ENCODE measurements around the gene PLAAT3. TPM values are rescaled to one million over a fixed set of nuclear protein-coding genes. Genes with fewer than 3 reads are reported as not detected.

The PLAAT3 gene
- total and polyA plus RNA-seq, 2 of the 8 experiments (the other 6 are each of a cell fraction or from before 2014, with no cell fraction given): 109 to 190 TPM

- no peak for TF ChIP-seq YY1 (IDR thresholded peaks at IDR 0.05; ENCODE audit: low read depth, low read length)
- TF ChIP-seq SIN3A (conservative IDR thresholded peaks at IDR 0.05 in 1 of 2, IDR thresholded peaks at IDR 0.05 in 1 of 2; ENCODE audit: low read depth in 1 of 2, low read length in 2 of 2): peak; percentile 47 to 51; a peak in 3 of 4 replicates
- TF ChIP-seq NANOG (IDR thresholded peaks at IDR 0.05; ENCODE audit: insufficient read depth, low read depth, low read length, poor library complexity, severe bottlenecking): no peak
- no peak for TF ChIP-seq CEBPB (IDR thresholded peaks at IDR 0.05; ENCODE audit: low read depth, low read length)
- no peak for TF ChIP-seq RFX5 (IDR thresholded peaks at IDR 0.05; ENCODE audit: borderline replicate concordance, low read depth, low read length)
- TF ChIP-seq CREB1 (IDR thresholded peaks at IDR 0.05): peak; percentile 9; the same call in 1 of the 2 replicates
- TF ChIP-seq FOSL1 (IDR thresholded peaks at IDR 0.05; ENCODE audit: insufficient read depth, low read depth, low read length): no peak
- TF ChIP-seq ATF3 (IDR thresholded peaks at IDR 0.05; ENCODE audit: insufficient read depth, low read depth, low read length): peak; percentile 67; the same call in 1 of the 2 replicates
- peak; percentile 59 for TF ChIP-seq KDM4A (IDR thresholded peaks at IDR 0.05; ENCODE audit: low read depth, low read length, severe bottlenecking)
- no peak for TF ChIP-seq KDM5A (IDR thresholded peaks at IDR 0.05; ENCODE audit: low read length)
- TF ChIP-seq TAF7 (optimal IDR thresholded peaks at IDR 0.05; ENCODE audit: borderline replicate concordance, low read depth, low read length): no peak
- peak; percentile 82 for TF ChIP-seq MAX (IDR thresholded peaks at IDR 0.05)
- TF ChIP-seq SAP30 (IDR thresholded peaks at IDR 0.05; ENCODE audit: insufficient read depth, insufficient replicate concordance, low read length): peak; percentile 36
- no peak for TF ChIP-seq CBX8 (IDR thresholded peaks at IDR 0.05; ENCODE audit: borderline replicate concordance, low read depth, low read length)
Measured at GRCh38 chr11:63613517-63614135, 607 bp downstream of the PLAAT3 start (continued).
